ENCODE measurements around the gene LIPF. TPM values are rescaled to one million over a fixed set of nuclear protein-coding genes. Genes with fewer than 3 reads are reported as not detected.

Gene LIPF
- total RNA-seq, 1 donor from 2014 or later = not detected

DNA sequence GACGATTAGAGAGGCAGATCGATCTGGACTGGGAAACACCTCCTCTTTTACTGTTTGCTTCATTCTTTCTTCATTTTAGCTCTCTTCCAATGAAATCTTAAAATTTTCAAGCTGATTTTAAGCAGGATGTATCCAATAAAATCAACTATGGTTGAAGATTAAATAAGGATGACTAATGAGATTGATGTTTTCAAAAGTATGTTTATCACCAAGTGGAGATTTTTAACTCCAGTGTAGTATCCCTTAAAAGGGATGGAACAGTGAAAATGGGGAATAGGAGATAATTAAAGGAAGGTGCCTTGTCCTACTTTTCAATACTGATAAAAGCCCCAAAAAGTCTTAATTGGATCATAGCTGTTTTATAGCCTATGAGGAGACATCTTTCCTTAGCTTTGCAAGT, 11.6 kb upstream of the LIPF start:
- Histone ChIP-seq H3K4me1 (no peaks in the 10 kb centered on the region), H3K9ac (no peak overlapping the region), H3K9me3 (ENCODE audit: low read depth) (no peaks in the 10 kb centered on the region), H3K4me2 (no peak overlapping the region), H3F3A (ENCODE audit: low read depth) (no peaks in the 10 kb centered on the region), H4K20me1 (ENCODE audit: low read depth) (no peaks in the 10 kb centered on the region), H2AFZ (replicated peaks) (no peak overlapping the region), H3K27me3 (no peaks in the 10 kb centered on the region), H3K4me3 (no peak overlapping the region), H3K79me2 (ENCODE audit: low read depth) (no peaks in the 10 kb centered on the region), H3K36me3 (no peaks in the 10 kb centered on the region), H3K27ac (no peak overlapping the region)
- H3K36me3 Mint-ChIP-seq = no peaks in the 10 kb centered on the region
- H3K4me1 Mint-ChIP-seq = no peaks in the 10 kb centered on the region
- DNase-seq (ENCODE audit: low spot score) = no peak
- no peaks in the 10 kb centered on the region for H3K9me3 Mint-ChIP-seq
- no peak overlapping the region for H3K27ac Mint-ChIP-seq
- no peak for TF ChIP-seq EZH2phosphoT487 (IDR thresholded peaks at IDR 0.05)
- TF ChIP-seq, protein P1, sequence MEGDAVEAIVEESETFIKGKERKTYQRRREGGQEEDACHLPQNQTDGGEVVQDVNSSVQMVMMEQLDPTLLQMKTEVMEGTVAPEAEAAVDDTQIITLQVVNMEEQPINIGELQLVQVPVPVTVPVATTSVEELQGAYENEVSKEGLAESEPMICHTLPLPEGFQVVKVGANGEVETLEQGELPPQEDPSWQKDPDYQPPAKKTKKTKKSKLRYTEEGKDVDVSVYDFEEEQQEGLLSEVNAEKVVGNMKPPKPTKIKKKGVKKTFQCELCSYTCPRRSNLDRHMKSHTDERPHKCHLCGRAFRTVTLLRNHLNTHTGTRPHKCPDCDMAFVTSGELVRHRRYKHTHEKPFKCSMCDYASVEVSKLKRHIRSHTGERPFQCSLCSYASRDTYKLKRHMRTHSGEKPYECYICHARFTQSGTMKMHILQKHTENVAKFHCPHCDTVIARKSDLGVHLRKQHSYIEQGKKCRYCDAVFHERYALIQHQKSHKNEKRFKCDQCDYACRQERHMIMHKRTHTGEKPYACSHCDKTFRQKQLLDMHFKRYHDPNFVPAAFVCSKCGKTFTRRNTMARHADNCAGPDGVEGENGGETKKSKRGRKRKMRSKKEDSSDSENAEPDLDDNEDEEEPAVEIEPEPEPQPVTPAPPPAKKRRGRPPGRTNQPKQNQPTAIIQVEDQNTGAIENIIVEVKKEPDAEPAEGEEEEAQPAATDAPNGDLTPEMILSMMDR (IDR thresholded peaks at IDR 0.05) = no peak
- no peak for TF ChIP-seq EZH2 (IDR thresholded peaks at IDR 0.05)
- no peaks in the 10 kb centered on the region for H3K27me3 Mint-ChIP-seq (ENCODE audit: insufficient read depth, low read depth)
- no peak overlapping the region for H3K4me3 Mint-ChIP-seq

DNA sequence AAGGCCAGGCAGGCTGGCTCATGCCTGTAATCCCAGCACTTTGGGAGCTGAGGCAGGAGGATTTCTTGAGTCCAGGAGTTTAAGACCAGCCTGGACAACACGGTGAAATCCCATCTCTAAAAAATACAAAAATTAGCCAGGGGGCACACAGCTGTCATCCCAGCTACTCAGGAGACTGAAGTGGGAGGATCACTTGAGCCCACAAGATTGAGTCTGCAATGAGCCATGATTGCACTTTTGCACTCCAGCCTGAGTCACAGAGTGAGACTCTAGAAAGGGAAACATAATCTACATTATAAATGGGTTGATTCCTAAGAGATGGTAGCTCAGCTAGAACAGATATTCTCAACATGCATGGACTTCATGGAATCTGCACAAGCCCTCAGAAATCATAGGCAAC, 6.3 kb upstream of the LIPF start:
- no peak overlapping the region for H3K4me3 Mint-ChIP-seq
- Histone ChIP-seq H3F3A (ENCODE audit: low read depth) (no peaks in the 10 kb centered on the region), H3K79me2 (ENCODE audit: low read depth) (no peaks in the 10 kb centered on the region), H4K20me1 (ENCODE audit: low read depth) (no peaks in the 10 kb centered on the region), H3K4me3 (no peak overlapping the region), H3K27ac (no peak overlapping the region), H3K9me3 (ENCODE audit: low read depth) (no peaks in the 10 kb centered on the region), H3K36me3 (no peaks in the 10 kb centered on the region), H3K4me2 (no peak overlapping the region), H3K9ac (no peak overlapping the region), H3K4me1 (no peaks in the 10 kb centered on the region), H2AFZ (replicated peaks) (no peak overlapping the region), H3K27me3 (no peaks in the 10 kb centered on the region)
- no peak overlapping the region for H3K27ac Mint-ChIP-seq
- no peaks in the 10 kb centered on the region for H3K27me3 Mint-ChIP-seq (ENCODE audit: insufficient read depth, low read depth)
- H3K4me1 Mint-ChIP-seq = no peaks in the 10 kb centered on the region
- TF ChIP-seq, protein P1 (IDR thresholded peaks at IDR 0.05) = no peak
- TF ChIP-seq EZH2phosphoT487 (IDR thresholded peaks at IDR 0.05) (no peak), EZH2 (IDR thresholded peaks at IDR 0.05) (no peak)
- no peaks in the 10 kb centered on the region for H3K9me3 Mint-ChIP-seq
- DNase-seq (ENCODE audit: low spot score) = no peak
- H3K36me3 Mint-ChIP-seq = no peaks in the 10 kb centered on the region

DNA sequence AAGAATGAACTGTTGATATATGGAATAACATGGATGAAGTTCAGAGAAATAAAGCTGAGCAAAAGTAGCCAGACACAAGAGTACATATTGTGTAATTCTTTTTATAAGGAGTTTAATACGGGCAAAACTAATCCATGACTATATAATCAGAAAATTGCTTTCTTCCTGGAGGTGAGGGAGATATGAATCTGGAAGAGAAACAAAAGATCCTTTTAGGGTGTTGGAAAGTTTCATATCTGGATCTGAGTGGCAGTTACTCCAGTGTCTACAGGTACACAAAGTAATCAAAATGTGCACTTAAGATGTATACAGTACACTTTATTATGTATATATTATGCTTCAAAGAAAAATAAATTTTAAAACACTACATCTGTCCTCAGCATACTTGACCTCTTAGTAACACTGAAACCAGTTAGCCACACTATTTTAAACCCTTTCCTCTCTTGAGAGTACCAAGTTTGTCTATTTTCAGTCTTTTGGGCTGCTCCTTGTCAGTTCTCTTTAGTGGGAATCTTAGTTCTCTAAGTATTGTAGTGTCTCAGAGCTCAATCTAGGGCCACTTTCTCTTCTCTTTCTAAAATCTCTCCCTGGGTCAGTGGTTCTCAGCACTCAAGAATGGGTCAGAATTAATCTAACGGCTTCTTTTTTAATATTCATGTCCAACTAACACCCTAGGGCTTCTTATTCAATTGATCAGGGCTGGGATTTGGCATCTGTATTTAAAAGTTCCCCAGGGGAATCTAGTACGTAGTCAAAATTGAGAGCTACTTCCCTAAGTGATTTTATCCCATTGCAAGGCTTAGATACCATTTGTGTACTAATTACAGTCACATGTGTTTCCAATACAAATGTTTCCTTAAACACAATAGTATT, 4.3 kb upstream of the LIPF start:
- no peak overlapping the region for H3K27ac Mint-ChIP-seq
- Histone ChIP-seq H4K20me1 (ENCODE audit: low read depth) (no peaks in the 10 kb centered on the region), H3K27ac (no peak overlapping the region), H2AFZ (replicated peaks) (no peak overlapping the region), H3K4me1 (no peaks in the 10 kb centered on the region), H3K4me3 (no peak overlapping the region), H3K27me3 (no peaks in the 10 kb centered on the region), H3K79me2 (ENCODE audit: low read depth) (no peaks in the 10 kb centered on the region), H3K9ac (no peak overlapping the region), H3K9me3 (ENCODE audit: low read depth) (no peaks in the 10 kb centered on the region), H3F3A (ENCODE audit: low read depth) (no peaks in the 10 kb centered on the region), H3K36me3 (no peaks in the 10 kb centered on the region), H3K4me2 (no peak overlapping the region)
- TF ChIP-seq, protein P1 (IDR thresholded peaks at IDR 0.05) = no peak
- no peak for TF ChIP-seq EZH2phosphoT487 (IDR thresholded peaks at IDR 0.05)
- TF ChIP-seq EZH2 (IDR thresholded peaks at IDR 0.05) = no peak
- no peak overlapping the region for H3K4me3 Mint-ChIP-seq
- H3K9me3 Mint-ChIP-seq = no peaks in the 10 kb centered on the region
- H3K4me1 Mint-ChIP-seq = no peaks in the 10 kb centered on the region
- no peak for DNase-seq (ENCODE audit: low spot score)
- H3K36me3 Mint-ChIP-seq = no peaks in the 10 kb centered on the region
- H3K27me3 Mint-ChIP-seq (ENCODE audit: insufficient read depth, low read depth) = peaks cover 3% of the 10 kb centered on the region
